ENCODE measurements around the gene BCL2L13. TPM values are rescaled to one million over a fixed set of nuclear protein-coding genes. Genes with fewer than 3 reads are reported as not detected.

The BCL2L13 gene, protein sequence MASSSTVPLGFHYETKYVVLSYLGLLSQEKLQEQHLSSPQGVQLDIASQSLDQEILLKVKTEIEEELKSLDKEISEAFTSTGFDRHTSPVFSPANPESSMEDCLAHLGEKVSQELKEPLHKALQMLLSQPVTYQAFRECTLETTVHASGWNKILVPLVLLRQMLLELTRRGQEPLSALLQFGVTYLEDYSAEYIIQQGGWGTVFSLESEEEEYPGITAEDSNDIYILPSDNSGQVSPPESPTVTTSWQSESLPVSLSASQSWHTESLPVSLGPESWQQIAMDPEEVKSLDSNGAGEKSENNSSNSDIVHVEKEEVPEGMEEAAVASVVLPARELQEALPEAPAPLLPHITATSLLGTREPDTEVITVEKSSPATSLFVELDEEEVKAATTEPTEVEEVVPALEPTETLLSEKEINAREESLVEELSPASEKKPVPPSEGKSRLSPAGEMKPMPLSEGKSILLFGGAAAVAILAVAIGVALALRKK
- 53.5 and 67.5 TPM in 2 replicates for total RNA-seq (2014; rRNA removed; shearing (Covaris generic))

DNA sequence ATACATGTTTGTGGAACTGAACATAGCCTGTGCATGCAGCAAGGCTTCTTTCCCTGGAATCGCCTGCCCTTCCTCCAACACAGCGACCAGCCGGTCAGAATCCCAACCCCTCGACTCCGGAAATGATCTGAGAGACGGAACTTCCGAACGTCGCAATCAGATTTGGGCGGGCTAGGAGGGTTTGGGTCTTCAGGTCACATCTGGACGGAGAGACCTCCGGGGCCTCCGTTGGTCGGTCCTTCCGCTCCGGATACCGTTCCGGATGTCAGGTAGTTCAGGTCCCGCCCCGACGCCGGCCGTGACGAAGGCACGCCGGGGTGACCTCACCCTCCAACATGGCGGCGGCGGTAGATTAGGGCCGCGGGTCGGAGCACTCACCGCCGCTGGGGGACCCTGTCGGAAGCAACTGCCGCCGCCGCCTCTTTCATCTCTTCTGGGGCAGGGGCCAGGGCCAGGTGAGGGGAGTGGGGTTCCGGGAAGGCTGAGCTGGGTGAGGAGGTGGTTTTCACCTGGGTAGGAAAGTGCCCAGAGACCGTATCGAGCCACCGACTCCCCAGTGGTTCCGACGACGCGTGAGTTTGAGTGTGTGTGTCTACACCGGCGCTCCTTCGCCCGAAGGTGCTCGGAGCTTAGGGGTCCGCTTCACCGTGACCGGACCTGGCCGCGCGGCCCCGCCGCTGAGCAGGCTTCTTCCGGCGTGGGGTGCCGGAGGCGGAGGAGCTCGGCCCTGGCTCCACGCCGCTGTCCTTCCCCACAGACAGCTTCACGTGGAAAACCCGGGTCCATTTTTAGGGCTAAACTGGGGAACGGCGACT, at the start of gene BCL2L13:
Gene BCL2L13, plus strand, starts transcription at position 326 of the 815 bp plus-strand sequence. CDS start 16,955 bp downstream, outside the sequence.
- Histone ChIP-seq H3K36me3 (replicated peaks; ENCODE audit: control insufficient read depth, insufficient read depth, low read length) (no peaks in the 10 kb centered on the region), H3K4me3 (ENCODE audit: insufficient read depth, low read depth, low read length) (peak within 1 kb of the TSS; percentile 75), H3K27me3 (ENCODE audit: control insufficient read depth, insufficient read depth, low read length) (no peaks in the 10 kb centered on the region)
- peak; percentile 95 for DNase-seq

DNA sequence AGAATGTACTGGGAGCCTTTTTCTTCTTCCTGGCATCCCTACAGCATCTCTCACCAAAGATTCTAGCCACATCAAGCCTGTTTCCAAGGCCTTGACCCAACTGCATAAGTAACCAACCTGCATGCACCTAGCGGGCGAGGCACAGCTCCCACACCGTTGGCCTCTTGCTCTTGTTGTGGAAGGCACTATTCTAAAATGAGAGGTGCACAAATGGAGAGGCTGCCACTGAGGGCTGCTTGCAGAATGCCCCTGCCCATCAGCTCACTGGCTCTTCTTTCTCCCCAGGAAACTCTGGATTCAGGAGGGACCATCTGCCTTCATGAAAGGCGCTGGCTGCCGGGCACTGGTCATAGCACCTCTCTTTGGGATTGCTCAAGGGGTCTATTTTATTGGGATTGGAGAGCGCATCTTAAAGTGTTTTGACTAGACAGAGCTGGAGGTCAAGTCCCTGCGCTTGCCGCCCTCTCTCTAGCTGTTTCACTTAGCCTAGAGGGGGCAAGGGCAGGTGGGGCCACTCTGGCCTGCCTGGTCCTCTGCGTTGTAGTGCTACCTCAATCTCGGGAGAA, 48.7 kb upstream of the BCL2L13 start:
- Histone ChIP-seq H3K27me3 (ENCODE audit: control insufficient read depth, insufficient read depth, low read length) (no peaks in the 10 kb centered on the region), H3K4me3 (ENCODE audit: insufficient read depth, low read depth, low read length) (no peak overlapping the region), H3K36me3 (replicated peaks; ENCODE audit: control insufficient read depth, insufficient read depth, low read length) (peaks cover 9% of the 10 kb centered on the region)
- DNase-seq = no peak

DNA sequence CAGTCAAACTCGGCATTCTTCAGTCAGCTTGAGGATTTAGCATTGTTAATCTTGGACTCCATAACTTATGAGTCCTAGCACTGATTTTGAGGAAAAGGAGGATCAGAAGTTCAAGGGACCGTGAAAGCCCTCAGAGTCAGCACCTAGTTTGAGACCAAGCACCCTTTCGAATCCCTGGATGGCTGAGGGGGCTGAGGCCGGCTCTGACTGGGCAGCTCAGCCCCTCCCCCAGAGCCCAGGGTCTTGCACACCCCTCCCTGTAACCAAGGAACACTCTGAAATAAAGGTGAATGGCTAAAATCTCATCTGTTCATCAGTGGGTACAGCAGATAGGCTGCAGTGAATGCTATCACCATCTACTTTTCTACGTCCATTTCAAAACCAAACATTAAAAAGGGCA, 48.0 kb upstream of the BCL2L13 start:
- no peak for DNase-seq
- Histone ChIP-seq H3K27me3 (ENCODE audit: control insufficient read depth, insufficient read depth, low read length) (no peaks in the 10 kb centered on the region), H3K4me3 (ENCODE audit: insufficient read depth, low read depth, low read length) (no peak overlapping the region), H3K36me3 (replicated peaks; ENCODE audit: control insufficient read depth, insufficient read depth, low read length) (peaks cover 9% of the 10 kb centered on the region)

DNA sequence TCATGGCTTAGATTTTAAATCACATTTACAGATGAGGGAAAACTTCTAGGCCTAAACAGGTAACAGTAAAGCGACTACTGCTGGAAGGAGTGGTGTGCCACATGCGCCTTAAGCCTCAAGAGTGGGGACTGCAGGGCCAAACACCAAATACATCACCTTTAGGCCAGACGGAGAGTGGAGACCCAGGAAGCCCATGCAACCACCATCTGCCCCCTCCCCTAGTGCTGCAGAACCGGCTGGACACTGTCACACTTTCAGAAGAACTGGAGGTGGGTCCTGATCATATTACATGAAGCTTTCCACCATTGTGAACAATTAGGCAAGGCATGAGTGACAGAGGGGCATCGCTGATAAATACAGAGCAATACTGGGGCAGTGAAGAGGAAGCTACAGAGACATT, 46.4 kb upstream of the BCL2L13 start:
- no peak for DNase-seq
- peaks cover 15% of the 10 kb centered on the region for H3K36me3 ChIP-seq (replicated peaks; ENCODE audit: control insufficient read depth, insufficient read depth, low read length)

DNA sequence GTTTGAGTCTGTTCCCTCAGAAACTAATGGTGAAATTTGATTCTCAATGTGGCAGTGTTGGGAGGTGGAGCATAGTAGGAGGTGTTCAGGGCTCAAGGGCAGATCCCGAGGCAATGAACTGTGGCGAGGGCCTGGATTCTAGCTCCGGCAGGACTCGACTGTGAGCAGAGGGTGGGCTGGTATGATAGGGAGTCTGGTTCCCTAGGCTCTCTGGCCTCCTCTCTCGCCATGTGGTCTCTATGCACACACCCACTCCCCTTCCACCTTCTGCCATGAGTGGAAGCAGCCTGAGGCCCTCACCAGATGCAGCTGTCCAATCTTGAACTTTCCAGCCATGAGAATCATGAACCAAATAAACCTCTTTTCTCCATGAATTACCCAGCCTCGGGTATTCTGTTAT, 42.3 kb upstream of the BCL2L13 start:
- H3K4me3 ChIP-seq (ENCODE audit: insufficient read depth, low read depth, low read length) = no peak overlapping the region
- DNase-seq = no peak
- H3K27me3 ChIP-seq (ENCODE audit: control insufficient read depth, insufficient read depth, low read length) = no peaks in the 10 kb centered on the region
- H3K36me3 ChIP-seq (replicated peaks; ENCODE audit: control insufficient read depth, insufficient read depth, low read length) = peaks cover 27% of the 10 kb centered on the region

More for the DNA sequence above, 46.4 kb upstream of the BCL2L13 start:
- H3K4me3 ChIP-seq (ENCODE audit: insufficient read depth, low read depth, low read length) = no peak overlapping the region
- no peaks in the 10 kb centered on the region for H3K27me3 ChIP-seq (ENCODE audit: control insufficient read depth, insufficient read depth, low read length)

DNA sequence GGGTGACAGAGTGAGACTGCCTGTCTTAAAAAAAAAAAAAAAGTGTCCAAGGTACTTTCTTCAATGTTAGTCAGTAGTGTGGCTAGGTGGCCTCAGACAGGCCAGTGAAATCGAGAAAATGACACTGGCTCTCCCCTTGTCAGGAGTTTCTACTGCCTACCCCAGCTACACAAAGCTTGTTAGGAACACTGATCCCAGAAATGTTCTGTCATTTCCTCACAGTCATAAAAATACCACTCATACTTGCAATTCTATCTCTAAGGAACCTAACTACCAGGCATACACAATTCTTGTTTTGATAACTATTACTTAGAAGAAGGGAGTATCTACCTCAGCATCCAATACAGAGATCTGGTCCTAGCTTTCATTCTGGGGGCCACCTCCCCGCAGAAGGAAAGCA, 41.3 kb upstream of the BCL2L13 start:
- DNase-seq = no peak
- peaks cover 26% of the 10 kb centered on the region for H3K36me3 ChIP-seq (replicated peaks; ENCODE audit: control insufficient read depth, insufficient read depth, low read length)

DNA sequence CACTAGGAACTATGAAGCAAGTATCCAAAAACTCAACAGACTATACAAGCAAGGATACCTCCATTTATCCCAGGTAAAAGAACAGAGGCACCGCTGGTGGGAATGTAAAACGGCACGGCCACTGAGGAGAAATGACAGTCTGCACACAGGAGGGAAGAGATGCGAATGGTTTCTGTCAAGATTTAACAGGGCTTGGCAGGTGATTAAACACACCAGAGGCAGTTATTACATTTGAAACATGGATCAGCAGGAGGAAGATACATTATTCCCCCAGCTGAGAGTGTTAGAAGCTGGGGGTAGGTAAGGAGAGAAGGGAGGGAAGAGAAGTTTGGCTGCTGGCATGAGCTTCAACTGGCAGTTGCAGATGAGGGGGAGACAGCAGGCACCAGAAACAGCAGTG, 40.2 kb upstream of the BCL2L13 start:
- DNase-seq = no peak
- H3K36me3 ChIP-seq (replicated peaks; ENCODE audit: control insufficient read depth, insufficient read depth, low read length) = peaks cover 21% of the 10 kb centered on the region
- H3K27me3 ChIP-seq (ENCODE audit: control insufficient read depth, insufficient read depth, low read length) = no peaks in the 10 kb centered on the region
- H3K4me3 ChIP-seq (ENCODE audit: insufficient read depth, low read depth, low read length) = no peak overlapping the region

More for the DNA sequence above, 41.3 kb upstream of the BCL2L13 start:
- Histone ChIP-seq H3K27me3 (ENCODE audit: control insufficient read depth, insufficient read depth, low read length) (no peaks in the 10 kb centered on the region), H3K4me3 (ENCODE audit: insufficient read depth, low read depth, low read length) (no peak overlapping the region)

DNA sequence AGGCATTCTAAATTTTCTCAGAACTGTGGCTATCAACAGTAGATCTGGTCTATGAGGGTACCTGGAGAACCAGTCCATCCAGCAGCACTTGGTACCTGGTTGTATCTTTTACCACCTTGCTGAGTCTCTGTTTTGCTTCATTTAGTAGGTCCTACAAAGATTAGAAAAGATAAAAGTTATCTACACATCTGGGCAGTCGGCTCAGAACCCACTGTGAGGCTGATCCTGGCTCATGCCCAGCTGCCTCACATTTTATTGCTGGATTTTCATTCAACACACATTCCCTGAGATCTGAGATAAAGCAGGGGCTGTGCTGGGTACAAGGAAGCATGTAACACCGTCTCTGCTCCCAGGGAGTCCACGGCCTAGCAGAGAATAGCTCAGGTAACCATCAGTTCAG, 37.5 kb upstream of the BCL2L13 start:
- Histone ChIP-seq H3K27me3 (ENCODE audit: control insufficient read depth, insufficient read depth, low read length) (no peaks in the 10 kb centered on the region), H3K4me3 (ENCODE audit: insufficient read depth, low read depth, low read length) (no peak overlapping the region), H3K36me3 (replicated peaks; ENCODE audit: control insufficient read depth, insufficient read depth, low read length) (peaks cover 20% of the 10 kb centered on the region)
- DNase-seq = no peak

DNA sequence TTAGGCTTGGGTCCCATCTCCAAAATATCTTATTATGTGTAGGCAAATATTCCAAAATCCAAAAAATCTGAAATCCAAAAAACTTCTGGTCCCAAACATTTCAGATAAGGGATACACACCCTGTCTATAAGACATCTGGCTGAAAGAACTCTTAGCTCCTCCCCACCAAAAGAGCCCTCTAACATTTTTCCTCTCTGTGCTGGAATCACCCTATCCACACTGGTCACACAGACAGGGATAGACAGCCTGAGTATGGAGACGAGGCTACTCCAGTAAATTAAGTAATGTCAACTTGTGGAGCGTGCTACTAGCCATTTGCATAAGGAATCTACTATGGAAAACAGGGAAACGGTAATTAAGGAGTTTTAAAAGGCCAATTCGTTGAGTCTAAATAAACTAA, 34.9 kb upstream of the BCL2L13 start:
- Histone ChIP-seq H3K4me3 (ENCODE audit: insufficient read depth, low read depth, low read length) (no peak overlapping the region), H3K27me3 (ENCODE audit: control insufficient read depth, insufficient read depth, low read length) (no peaks in the 10 kb centered on the region), H3K36me3 (replicated peaks; ENCODE audit: control insufficient read depth, insufficient read depth, low read length) (peaks cover 11% of the 10 kb centered on the region)
- no peak for DNase-seq

DNA sequence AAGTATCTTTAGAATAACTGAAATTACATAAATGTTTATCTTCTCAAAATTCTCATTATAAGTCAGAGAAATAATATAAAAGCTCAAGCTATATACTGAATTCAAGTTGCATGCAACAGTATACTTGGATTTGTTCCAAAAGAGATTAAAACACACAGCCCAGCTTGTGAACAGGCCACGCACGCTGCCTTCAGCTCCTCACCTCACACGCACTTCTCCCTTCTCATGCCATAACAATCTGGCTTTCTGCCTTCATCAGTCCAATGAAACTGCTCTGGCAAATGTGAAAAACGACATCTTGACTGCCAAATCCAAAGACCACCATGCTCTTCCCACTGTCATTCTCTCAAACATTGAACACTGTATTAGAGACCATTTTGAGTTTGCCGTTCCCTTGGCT, 32.1 kb upstream of the BCL2L13 start:
- no peak for DNase-seq
- Histone ChIP-seq H3K4me3 (ENCODE audit: insufficient read depth, low read depth, low read length) (no peak overlapping the region), H3K27me3 (ENCODE audit: control insufficient read depth, insufficient read depth, low read length) (no peaks in the 10 kb centered on the region), H3K36me3 (replicated peaks; ENCODE audit: control insufficient read depth, insufficient read depth, low read length) (peaks cover 8% of the 10 kb centered on the region)

DNA sequence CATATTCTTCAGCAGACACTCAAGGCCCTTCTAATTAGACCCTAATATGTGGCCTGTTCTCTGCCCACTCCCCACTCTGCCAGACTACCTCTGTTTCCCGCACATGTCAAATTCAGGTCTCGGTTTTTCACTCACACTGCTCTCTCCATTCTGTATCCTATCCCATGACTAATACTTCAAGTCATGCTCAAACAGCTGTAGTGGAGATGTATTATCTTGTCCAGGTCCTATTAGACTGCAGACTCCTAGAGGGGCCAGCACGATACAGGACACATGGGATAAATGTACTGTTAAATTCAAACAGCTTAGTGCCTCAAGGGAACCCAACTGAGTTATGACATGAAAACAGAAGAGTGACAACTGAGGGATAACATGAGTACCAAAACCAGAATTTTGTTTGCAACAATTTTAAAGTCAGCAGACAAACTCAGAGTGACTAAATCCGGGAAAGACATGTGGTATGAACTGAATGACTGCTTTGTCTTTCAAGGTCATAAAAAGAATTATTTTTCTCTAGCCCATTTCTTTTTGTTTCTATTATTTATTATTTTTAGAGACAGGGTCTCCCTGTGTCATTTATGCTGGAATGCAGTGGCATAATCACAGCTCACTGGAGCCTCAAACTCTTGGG, 30.6 kb upstream of the BCL2L13 start:
- Histone ChIP-seq H3K4me3 (ENCODE audit: insufficient read depth, low read depth, low read length) (no peak overlapping the region), H3K36me3 (replicated peaks; ENCODE audit: control insufficient read depth, insufficient read depth, low read length) (peaks cover 15% of the 10 kb centered on the region), H3K27me3 (ENCODE audit: control insufficient read depth, insufficient read depth, low read length) (no peaks in the 10 kb centered on the region)
- no peak for DNase-seq

DNA sequence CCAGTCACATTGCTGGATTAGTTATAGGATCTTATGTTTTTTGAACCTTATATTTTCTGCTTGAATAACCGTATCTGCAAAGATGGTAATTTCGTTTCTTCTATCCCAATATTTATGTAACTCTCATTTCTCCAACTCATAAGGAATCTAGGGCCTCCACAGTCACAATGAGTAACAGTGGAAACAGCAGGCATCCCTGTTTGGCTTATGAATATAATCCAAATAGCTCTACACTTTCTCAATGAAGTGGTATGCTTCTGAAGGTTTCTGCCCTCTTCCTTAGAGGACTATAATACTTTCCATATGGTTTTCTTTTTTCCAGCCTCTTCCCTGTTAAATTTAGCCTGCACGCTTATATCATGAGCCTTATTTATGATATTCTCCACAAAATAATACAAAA, 26.5 kb upstream of the BCL2L13 start:
- no peaks in the 10 kb centered on the region for H3K27me3 ChIP-seq (ENCODE audit: control insufficient read depth, insufficient read depth, low read length)
- H3K4me3 ChIP-seq (ENCODE audit: insufficient read depth, low read depth, low read length) = no peak overlapping the region
- H3K36me3 ChIP-seq (replicated peaks; ENCODE audit: control insufficient read depth, insufficient read depth, low read length) = peaks cover 16% of the 10 kb centered on the region
- no peak for DNase-seq

DNA sequence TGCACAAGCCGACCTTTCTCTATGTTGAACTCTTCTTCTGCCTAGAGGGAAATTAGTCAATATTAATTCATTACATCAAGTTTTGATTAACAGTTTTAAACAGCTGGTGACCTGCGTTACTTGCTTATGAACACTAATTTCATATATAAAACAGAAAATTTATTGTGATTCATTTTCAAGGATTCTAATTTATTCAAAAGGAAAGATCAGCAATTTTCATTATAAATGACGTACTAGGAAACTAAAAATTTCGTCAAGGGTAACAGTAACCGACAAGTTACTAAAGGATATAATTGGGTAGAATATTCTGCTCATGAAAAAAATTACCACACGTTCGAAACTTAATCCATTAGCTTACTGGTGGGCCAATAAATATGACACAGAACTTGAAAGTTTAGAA, 25.3 kb upstream of the BCL2L13 start:
- no peak overlapping the region for H3K4me3 ChIP-seq (ENCODE audit: insufficient read depth, low read depth, low read length)
- no peaks in the 10 kb centered on the region for H3K27me3 ChIP-seq (ENCODE audit: control insufficient read depth, insufficient read depth, low read length)
- no peak for DNase-seq
- peaks cover 10% of the 10 kb centered on the region for H3K36me3 ChIP-seq (replicated peaks; ENCODE audit: control insufficient read depth, insufficient read depth, low read length)

DNA sequence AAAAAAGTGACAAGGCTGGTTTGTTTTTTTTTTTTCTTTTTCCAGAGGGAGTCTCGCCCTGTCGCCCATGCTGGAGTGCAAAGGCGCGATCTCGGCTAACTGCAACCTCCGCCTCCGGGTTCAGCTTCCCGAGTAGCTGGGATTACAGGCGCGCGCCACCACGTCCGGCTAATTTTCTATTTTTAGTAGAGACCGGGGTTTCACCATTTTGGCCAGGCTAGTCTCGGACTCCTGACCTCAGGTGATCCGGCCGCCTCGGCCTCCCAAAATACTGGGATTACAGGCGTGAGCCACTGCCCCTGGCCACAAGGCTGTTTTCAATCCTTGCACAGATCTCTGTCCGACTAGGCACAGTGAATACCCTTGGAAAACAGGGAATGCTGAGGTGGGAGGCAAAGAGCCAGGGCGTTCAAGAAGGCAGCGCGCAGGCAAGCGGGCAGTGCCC, 10.6 kb upstream of the BCL2L13 start:
- Histone ChIP-seq H3K36me3 (replicated peaks; ENCODE audit: control insufficient read depth, insufficient read depth, low read length) (no peaks in the 10 kb centered on the region), H3K27me3 (ENCODE audit: control insufficient read depth, insufficient read depth, low read length) (no peaks in the 10 kb centered on the region), H3K4me3 (ENCODE audit: insufficient read depth, low read depth, low read length) (peak overlapping the region; percentile 99)
- no peak for DNase-seq

All from H7 (cell line).